Colonic mucosa (tissue), 4 donors: ENCODE measurements around the gene TRDN. TPM values are rescaled to one million over a fixed set of nuclear protein-coding genes. Genes with fewer than 3 reads are reported as not detected.

Experiments
- DNase-seq: peaks from one replicate; pipeline ENCODE4 v3.0.0-alpha.2; 2020
- H3K27ac ChIP-seq: fragments of 200-600 bp; one replicate; pipeline ENCODE4 v1.8.0; 2021
- H3K27me3 ChIP-seq: fragments of 200-600 bp; one replicate; pipeline ENCODE4 v1.8.0; 2021
- H3K36me3 ChIP-seq: fragments of 200-600 bp; one replicate; pipeline ENCODE4 v1.8.0; 2021
- H3K4me1 ChIP-seq: fragments of 200-600 bp; one replicate; pipeline ENCODE4 v1.8.0; 2021; ENCODE audit warnings: mild to moderate bottlenecking
- H3K4me3 ChIP-seq: fragments of 200-600 bp; one replicate; pipeline ENCODE4 v1.8.0; 2021
- H3K9ac ChIP-seq, 2 donors: one replicate each; pipeline ENCODE4 v1.7.0; 2013; ENCODE audit warnings: control low read depth in 2 of 2, low read depth in 2 of 2, low read length in 2 of 2
- H3K9me3 ChIP-seq: fragments of 200-600 bp; one replicate; pipeline ENCODE4 v1.8.0; 2021
- CTCF ChIP-seq: fragments of 200-600 bp; IDR thresholded peaks from one replicate; pipeline ENCODE4 v1.8.0; 2022; ENCODE audit warnings: antibody characterized with exemption, mild to moderate bottlenecking
- intact Hi-C: fragments of 100-400 bp; cut with DNase I; formaldehyde crosslinking; loops from one replicate; pipeline ENCODE4 v1.14.1; 2022
- total RNA-seq, 2 donors: library from RNA; stranded (reverse); fragmentation: NEBNext Ultra II Directional in 1 of 2; extraction: Animal tissue kit (Norgen Biotek cat#: 25700) in 1 of 2; gene quantifications; one replicate each; pipeline ENCODE4 v1.2.1, GENCODE V29; 2021
- donor health status: healthy.
- donor health status: DM: no; HTN: no; CAD: no.
- donor health status: DM: no; HTN: no; CAD: no.

TRDN gene
- total RNA-seq, 2 donors from 2014 or later: not detected

- Histone ChIP-seq H3K36me3 (no peaks in the 10 kb centered on the region), H3K9ac (no peak overlapping the region), H3K4me3 (no peak overlapping the region), H3K9me3 (no peaks in the 10 kb centered on the region), H3K4me1 (no peaks in the 10 kb centered on the region), H3K27me3 (no peaks in the 10 kb centered on the region), H3K27ac (no peak overlapping the region)
- TF ChIP-seq CTCF: no peak
- intact Hi-C loops: loop anchor here (10.0 kb wide), 1 partner anchor 591 kb away; no protein-coding TSS in a partner anchor
- no peak for DNase-seq
These were observed 253.0 kb downstream of the TRDN start for GRCh38 chr6:123383718-123384117.

- DNase-seq: no peak
- Histone ChIP-seq H3K4me3 (no peak overlapping the region), H3K36me3 (no peaks in the 10 kb centered on the region), H3K27ac (no peak overlapping the region), H3K9ac (no peak overlapping the region), H3K4me1 (no peaks in the 10 kb centered on the region), H3K9me3 (no peaks in the 10 kb centered on the region), H3K27me3 (no peaks in the 10 kb centered on the region)
- intact Hi-C loops: loop anchor here (10.0 kb wide), 1 partner anchor 595 kb away; no protein-coding TSS in a partner anchor
- no peak for TF ChIP-seq CTCF
These were observed 256.5 kb downstream of the TRDN start for GRCh38 chr6:123380257-123380656.

GRCh38 chr6:123372737-123373136 is 264.0 kb downstream of the TRDN start:
- H3K4me3 ChIP-seq: no peak overlapping the region
- H3K4me1 ChIP-seq: no peaks in the 10 kb centered on the region
- TF ChIP-seq CTCF: no peak
- H3K27ac ChIP-seq: no peak overlapping the region
- no peaks in the 10 kb centered on the region for H3K9me3 ChIP-seq
- no peaks in the 10 kb centered on the region for H3K27me3 ChIP-seq
- H3K9ac ChIP-seq: no peak overlapping the region
- no peaks in the 10 kb centered on the region for H3K36me3 ChIP-seq
- intact Hi-C loops: no loop called here
- no peak for DNase-seq

DNA sequence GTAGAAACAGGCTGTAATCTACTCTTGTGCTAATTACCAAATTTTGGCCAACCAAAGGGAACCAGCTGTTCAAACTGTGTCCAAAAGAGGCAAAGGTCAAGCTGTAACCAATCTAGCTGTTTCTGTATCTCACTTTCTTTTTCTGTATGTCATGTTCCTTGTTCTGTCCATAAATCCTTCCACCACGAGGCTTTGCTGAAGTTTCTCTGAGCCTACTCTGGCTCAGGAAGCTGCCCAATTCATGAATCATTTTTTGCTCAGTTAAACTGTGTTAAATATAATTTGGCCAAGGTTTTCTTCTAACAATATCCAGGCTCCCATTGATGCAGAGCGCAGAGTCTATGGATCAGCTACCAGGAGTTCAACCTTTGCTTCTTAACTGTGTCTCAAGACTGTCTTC is 272.8 kb downstream of the TRDN start:
- no peaks in the 10 kb centered on the region for H3K9me3 ChIP-seq
- DNase-seq: no peak
- no peak for TF ChIP-seq CTCF
- H3K4me1 ChIP-seq: no peaks in the 10 kb centered on the region
- no peak overlapping the region for H3K27ac ChIP-seq
- no peaks in the 10 kb centered on the region for H3K36me3 ChIP-seq
- intact Hi-C loops: no loop called here
- no peaks in the 10 kb centered on the region for H3K27me3 ChIP-seq
- H3K4me3 ChIP-seq: no peak overlapping the region
- H3K9ac ChIP-seq: no peak overlapping the region

- intact Hi-C loops: no loop called here
- H3K4me1 ChIP-seq: no peaks in the 10 kb centered on the region
- no peak for TF ChIP-seq CTCF
- no peaks in the 10 kb centered on the region for H3K27me3 ChIP-seq
- no peak overlapping the region for H3K27ac ChIP-seq
- no peak for DNase-seq
- H3K36me3 ChIP-seq: no peaks in the 10 kb centered on the region
- H3K9me3 ChIP-seq: no peaks in the 10 kb centered on the region
- H3K4me3 ChIP-seq: no peak overlapping the region
- H3K9ac ChIP-seq: no peak overlapping the region
These were observed 276.4 kb downstream of the TRDN start for GRCh38 chr6:123360359-123360758.

DNA sequence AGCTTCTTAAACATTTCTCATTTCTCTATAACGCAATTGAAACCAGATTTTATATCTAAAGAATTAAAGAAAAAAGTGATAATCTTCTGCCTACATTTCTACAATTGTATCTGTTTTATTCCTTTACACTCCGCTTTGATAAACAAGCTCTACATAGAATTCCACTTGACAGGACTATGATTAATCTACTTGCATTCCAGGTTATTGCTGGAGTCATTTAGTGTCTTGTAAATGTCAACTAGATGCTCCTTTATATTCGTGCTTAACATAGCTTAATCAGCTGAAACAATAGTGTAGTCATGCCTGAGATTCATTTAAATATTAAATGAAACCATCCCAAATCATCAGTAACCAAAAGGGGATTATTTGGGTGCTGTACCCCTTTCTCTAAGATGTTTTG is 284.0 kb downstream of the TRDN start:
- H3K27me3 ChIP-seq: no peaks in the 10 kb centered on the region
- H3K4me3 ChIP-seq: no peak overlapping the region
- no peaks in the 10 kb centered on the region for H3K4me1 ChIP-seq
- intact Hi-C loops: no loop called here
- H3K27ac ChIP-seq: no peak overlapping the region
- no peak for TF ChIP-seq CTCF
- H3K9ac ChIP-seq: no peak overlapping the region
- H3K9me3 ChIP-seq: no peaks in the 10 kb centered on the region
- DNase-seq: no peak
- H3K36me3 ChIP-seq: no peaks in the 10 kb centered on the region
